HG02852 (cell line): ENCODE data around the gene AGA.

ENCODE experiments used
- ATAC-seq: cut with Tn5 transposase; IDR thresholded peaks from one replicate; pipeline ENCODE4 v1.9.1; 2021; ENCODE audit warnings: mild to moderate bottlenecking, moderate library complexity; ENCODE audit not compliant: unreplicated experiment

AGA gene

DNA sequence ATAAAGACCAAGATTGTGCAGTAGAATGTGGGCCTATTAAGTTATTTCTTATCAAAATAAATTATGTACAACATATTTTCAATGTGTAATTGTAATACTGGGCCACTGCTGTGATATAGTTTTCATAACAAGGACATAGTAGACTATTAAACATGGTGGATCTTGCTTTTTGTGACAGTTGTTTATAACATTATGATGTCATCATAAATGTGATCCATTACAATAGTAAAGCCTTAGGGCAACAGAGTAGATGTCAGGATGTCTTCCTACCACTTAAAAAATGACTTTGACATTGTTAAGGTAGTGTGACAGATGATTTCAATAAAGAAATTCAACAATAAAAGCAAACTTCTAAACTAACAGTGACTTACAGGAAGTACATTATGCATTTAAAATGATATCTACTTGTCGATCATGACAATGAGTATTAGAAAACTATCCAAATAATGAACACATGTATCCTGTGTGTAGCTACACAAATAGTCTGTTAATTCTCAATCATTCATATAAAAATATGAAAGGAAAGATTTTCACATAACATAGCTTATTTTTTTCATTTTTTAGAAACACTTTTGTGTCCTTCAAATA, 5.3 kb upstream of the AGA start:
- ATAC-seq = no peak

DNA sequence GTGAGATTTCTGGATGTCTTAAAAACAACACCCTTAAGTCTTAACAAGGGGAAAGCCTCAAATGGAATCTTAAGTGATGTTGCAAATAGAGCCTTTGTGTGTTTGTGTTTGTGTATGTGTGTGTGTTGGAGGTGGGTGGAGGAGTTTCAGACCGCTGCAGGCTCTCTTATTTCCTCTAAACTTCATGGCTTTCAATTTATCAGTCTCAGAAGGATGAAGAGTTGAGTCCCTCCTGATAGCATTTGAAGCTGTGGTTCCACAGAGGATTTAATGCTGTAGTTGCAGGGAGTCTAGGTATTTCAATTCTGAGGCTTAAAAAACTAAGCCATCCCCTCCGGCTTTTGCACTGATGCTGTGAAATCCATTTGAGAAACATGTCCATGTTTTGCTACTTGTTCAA, 4.3 kb upstream of the AGA start:
- no peak for ATAC-seq

DNA sequence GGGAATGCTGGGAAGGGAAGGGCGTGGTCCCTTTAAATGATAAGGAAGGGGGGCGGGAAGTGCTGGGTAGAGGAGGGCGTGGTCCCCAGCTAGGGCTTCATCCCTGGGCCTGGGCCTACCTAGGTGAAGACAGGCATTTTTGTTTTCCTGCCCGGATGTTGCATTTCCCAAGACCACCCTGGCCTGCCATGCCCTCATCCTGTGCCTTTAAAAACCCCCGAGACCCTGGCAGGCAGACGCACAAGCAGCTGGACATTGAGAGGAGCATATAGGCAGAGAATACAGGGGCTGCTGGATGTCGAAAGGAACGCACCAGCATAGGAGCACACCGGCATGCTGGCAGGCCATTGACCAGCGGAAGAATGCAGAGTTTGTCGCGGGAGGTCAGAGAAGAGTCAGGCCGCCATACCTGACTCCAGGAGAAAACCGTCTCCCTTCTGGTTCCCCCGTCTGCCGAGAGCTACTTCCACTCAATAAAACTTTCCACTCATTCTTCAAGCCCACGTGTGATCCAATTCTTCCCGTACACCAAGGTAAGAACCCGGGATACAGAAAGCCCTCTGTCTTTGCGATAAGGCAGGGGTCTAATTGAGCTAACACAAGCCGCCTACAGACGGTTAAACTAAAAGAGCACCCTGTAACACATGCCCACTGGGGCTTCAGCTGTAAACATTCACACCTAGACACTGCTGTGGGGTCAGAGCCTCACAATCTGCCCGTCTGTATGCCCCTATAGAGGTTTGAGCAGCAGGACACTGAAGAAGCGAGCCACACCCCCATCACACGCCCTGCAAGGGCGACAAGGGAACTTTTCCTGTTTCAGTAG, 2.9 kb upstream of the AGA start:
- ATAC-seq = no peak

DNA sequence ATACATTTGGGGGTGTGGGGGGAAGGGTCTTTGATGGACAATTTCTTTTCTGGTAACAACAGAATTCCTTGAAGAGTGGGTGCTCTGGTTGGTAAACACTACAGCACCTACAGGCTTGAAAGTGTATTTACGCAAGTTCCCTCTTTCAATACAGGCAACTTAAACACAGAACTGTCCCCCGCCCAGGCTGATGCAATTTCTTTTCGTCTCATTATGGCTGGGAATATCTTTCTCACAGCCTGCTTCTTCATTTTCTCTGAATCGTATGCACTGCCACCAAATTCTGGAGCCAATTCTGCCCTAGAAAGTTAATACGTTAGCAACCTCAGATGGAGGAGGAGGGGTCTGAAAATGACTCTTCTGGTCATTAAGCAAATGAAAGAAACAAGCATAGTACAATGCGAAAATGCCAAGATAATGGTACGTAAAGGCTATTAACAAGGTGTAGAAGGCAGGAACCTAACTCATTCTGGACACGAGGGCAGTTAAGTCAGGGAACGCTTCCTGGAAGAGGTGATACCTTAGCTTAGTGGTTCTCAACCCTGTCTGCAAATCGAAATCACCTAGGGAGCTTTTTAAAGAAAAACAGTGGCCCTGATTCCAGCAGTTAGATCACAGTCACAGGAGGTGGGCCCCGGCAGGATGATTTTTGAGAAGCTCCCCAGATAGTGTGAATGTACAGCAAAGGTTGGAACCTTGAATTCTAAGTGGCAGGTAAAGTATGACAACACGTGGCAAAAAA, 1.0 kb downstream of the AGA start:
- peak; percentile 34 for ATAC-seq

DNA sequence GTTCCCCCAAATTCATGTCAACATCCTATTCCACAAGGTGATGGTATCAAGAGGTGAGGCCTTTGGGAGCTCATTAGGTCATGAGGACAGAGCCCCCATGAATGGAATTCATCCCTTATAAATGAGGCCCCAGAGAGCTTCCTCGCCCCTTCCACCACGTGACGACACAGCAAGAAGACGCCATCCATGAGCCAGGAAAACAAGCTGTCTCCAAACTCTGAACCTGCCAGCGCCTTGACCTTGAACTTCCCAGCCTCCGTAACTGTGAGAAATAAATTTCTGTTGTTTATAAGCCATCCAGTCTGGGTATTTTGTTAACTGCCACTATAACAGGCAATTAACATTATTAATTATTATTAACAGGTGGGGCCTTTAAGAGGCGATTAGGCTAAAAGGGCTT, 5.8 kb downstream of the AGA start:
- no peak for ATAC-seq

DNA sequence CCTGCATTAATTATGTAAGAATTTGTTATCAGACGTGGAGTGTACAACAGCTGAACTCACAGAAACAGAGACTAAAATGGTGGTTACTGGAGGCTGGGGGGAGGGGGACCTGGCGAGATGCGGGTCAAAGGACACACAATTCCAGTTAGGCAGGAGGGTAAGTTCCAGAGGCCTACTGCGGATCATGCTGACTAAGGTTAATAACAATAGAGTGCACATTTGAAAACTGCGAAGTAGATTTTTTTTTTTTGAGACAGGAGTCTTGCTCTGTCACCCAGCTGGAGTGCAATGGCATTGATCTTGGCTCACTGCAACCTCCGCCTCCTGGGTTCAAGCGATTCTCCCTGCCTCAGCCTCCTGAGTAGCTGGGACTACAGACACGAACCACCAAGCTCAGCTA, 7.6 kb downstream of the AGA start:
- no peak for ATAC-seq

DNA sequence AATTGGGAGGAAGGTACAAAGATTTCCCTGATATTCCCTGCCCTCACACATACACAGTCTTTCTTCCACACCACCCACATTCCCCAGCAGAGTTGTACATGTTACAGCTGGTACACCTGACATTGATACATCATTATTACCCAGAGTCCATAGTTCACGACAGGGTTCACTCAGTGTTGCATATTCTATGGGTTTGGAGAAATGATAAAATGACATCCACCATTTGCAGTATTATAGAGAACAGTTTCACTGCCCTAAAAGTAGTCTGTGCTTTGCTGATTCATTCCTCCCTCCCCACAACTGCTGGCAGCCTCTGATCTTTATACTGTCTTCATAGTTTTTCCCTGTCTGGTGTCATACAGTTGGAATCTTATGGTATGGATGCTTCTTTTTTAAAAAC, 15.0 kb downstream of the AGA start:
- ATAC-seq = no peak

DNA sequence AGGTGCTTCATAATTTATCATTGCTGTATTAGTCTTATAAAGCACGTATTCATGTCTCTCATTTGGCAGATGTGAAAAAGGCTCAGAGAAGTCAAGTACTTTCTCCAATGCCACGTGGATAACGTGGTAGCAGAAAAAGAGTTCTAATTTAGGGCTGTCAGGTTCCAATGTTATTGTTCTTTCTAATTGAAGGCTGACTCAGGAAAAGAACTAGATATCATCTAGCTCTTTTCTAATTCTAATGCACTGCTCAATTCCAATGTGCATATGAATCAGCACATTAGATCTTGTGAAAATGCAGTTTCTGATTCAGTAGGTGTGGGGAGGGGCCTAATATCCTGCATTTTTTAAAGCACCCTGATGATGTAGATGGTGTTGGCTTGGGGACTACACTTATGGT, 22.8 kb downstream of the AGA start:
- ATAC-seq = no peak

DNA sequence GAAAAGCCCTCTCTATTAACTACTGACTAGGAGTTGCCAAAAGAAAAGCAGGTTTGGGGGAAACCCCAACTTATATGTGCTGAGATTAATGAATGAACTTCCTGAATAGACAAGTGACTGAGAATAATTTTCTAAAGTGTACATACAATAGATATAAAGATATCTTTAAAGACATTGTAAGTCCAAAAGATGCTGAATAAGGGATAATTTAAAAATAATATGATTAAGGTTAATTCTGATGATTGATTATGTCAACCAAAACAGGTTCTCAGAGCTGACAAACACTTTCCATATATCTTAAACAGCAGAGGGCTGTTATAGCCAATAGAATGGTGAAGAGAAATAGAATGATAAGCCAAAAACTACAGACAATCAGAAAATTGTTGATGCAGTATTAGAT, 28.6 kb downstream of the AGA start:
- no peak for ATAC-seq

DNA sequence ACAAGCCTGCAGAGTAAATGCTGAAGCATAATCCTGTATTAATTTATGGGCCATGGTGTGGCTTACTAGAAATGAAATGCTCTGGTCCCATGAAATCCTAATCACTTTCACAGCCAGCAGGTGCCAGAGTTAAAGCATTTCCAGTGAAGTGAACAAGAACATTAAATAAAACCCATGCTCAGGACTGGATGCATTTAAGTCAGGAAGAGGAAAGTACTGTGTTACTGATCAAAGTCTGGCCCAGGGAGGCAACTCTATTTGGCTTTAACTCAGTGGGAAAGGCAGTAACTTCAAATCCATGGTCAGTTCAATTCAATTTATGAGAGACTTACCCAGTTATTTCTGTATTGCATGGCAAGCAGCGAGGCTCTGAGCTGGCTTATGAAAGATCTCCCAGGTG, 29.2 kb downstream of the AGA start:
- ATAC-seq = no peak

DNA sequence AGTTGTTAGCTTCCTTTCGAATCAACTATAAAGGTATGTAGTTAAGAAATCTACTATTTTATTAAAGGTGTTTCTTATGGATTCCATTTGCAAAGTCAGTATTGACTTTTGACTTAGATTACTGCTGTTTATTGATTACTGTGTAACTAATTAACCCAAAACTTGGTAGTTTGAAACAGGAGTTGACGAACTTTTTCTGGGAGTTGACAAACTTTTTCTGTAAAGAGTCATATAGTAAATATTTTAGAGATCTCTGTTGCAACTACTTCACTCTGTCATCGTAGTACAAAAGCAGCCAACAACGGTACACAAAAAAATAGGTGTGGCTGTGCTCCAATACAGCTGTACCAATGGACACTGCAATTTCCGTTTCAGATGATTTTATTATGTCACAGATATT, 30.2 kb downstream of the AGA start:
- ATAC-seq = no peak

DNA sequence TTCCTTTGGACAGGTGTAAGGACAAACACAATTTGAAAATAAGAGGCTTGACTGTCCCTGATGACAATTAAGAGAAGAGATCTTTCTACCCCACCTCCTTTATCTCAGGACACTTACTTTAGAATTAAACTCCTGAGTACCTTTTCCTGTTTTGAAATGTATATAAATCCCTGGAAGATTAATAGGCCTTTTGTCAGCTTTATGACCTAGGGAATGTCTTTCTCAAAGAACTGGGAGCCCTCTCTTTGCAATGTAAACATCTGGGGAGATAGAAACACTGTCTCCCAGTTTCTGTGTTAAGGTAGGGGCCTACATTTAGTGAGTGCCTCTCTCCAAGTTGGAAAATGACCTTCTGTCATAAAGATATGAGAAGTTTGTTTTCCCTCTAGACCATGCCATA, 31.7 kb downstream of the AGA start:
- ATAC-seq = no peak

DNA sequence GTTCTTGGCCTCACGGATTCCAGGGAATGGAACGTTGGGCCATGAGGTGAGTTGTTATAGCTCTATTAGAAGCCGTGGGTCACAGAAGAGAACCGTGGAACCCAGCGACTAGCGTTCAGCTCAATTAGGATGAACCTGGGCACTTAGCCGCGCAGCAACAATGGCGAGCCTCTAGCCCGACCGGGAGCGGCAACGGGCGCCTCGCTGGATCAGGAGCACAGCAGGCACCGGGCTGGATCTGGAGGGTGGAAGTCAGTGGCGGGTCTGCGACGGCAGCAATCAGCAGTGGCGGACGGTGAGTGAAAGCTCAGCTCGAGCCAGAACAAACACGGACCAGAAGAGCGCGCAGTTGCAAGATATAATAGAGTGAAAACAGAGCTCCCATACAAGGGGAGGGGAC, 34.2 kb downstream of the AGA start:
- ATAC-seq = no peak

DNA sequence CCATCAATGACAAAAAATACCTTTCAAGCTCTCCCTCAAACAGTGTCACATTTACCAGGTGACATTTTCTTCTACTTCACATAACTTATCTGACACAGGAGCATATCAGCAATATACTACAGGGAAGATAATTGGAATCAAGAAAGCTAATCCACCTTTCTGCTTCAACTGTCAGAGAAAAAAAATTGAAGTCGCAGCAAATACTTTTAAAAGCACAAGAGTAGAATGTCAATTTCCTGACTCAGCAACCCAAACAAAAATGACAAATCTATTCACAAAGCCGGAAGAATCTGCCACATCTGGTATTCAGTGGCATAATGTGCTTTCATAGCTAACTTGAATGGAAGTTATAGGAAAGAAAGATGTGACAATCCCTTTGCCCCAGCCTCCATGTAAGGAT, 36.7 kb downstream of the AGA start:
- ATAC-seq = no peak

DNA sequence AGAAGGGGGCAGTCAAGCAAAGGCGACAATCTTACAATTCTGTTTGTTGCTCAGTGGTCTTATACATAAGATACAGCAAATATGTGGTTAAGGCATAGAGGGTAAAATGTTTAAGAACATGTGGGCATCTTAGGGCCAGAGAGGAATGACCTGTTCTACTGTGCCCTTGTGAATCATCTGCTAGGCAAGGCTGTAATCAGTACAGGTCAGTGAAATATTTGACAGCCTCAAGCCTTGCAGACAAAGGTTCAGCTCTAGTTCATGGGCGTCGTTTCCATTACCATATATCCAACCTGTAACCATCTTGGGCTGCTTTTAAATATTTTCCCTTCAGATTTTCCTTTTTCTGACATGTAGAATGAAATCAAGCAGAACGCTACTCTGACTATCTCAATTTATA, 37.3 kb downstream of the AGA start:
- ATAC-seq = no peak

DNA sequence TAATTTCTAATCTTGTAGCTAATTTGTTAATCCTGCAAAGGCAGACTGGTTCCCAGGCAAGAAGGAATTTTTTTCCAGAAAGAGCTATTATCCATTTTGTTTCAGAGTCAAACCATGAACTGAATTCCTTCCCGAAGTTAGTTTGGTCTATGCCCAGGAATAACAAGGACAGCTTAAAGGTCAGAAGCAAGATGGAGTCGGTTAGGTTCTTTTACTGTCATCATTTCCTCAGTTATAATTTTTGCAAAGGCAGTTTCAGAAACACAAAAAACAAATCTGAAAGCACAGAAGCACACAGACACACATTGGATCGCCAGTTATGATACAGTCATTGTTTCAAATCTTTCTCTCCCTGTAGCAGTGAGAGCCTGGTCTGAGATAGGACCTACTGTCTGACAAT, 37.9 kb downstream of the AGA start:
- no peak for ATAC-seq

DNA sequence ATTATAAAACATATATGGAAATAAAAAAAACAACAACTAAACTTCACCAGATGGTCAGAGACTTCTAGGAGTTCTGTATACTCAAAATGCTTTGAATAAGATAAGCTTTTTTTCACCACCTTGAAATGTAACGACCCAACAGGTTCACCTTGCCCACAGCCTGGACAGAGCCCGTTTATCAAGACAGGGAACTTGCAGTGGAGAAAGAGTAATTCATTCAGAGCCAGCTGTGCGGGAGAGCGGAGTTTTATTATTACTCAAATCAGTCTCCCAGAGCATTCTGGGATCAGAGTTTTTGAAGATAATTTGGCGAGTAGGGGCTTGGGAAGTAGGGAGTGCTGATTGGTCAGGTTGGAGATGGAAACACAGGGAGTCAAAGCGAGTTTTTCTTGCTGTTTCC, 38.5 kb downstream of the AGA start:
- ATAC-seq = no peak

DNA sequence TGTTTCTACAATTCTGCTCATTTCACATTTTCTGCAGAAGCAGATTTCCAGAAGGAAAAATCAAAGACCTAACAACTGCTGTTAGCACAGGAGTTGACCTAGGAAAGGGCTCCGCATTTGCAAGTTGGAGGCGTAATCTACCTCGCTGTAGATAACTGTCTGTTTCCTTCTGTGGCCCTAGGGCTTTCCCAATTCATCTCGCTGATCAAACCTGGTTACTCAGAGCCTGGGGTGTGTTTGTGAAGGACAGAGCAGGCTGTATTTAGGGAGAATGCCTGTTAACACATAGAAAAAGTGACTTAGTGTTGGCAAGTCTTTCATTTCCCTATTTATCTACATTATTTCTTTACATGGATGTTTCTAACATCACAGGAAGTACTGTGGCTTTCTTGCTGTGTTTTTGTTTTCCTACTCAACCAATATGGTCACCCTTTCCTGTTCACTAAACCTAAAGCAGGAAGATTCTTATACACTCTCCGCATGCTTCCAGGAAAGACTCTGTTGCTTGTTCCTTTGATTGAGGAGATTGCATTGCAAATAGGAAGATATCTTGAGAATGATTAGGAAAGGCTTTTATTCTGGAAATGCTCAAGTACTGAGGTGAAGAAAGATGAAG, 40.5 kb downstream of the AGA start:
- ATAC-seq = no peak

DNA sequence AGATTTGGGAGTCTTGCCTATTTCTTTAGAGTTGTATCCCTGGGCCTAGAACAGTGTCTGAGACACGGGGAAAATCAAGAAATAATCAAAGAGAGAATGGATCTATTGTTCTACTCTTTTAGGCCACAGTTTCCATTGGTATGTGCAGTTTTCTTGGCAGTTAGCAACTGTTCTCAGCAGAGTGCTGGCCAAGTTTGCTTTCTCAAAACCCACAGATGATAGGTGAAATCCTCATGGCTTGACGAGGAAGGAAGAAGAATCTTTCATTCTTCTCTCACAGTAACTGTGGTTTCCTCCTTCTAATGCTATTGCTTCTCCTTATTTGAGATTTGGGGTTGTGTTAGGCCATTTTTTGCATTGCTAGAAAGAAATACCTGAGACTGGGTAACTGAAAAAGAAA, 42.2 kb downstream of the AGA start:
- ATAC-seq = no peak

DNA sequence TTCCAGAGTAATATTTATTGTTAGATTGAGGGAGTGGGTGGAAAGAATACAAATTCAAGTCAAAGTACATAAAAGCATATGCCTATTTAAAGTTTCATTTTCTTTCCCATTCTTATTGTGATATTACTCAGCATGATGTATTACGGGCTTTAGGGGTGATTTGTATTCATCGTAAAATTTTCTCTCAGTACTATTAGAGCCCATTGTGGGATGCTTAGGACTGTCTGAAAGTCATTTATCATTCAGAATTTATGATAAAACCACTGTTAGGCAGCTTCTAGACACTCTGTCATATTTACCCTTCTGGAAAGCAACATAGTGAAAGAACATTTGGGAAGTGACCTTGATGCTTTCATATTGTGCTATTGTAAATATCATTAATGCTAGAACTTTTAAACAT, 45.9 kb downstream of the AGA start:
- ATAC-seq = no peak

DNA sequence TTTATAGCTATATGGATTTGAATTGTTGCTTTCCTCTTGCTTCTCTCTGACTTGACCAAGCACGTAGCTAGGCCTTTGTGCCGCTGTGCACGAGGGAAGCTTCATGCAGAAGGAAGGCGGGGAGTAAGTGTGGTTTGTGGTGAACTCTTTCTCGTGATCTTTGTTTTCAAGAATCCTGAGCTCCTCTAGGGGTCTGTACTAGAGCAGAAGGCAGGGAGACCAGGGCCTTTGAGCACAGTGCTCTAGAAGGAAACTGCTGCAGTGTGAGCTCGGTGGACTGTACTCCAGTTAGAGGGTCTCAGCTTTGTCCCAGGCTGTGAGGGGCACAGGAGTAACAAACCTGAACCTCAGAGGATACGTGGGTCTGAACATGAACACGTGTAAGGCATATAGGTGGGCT, 49.0 kb downstream of the AGA start:
- ATAC-seq = no peak

DNA sequence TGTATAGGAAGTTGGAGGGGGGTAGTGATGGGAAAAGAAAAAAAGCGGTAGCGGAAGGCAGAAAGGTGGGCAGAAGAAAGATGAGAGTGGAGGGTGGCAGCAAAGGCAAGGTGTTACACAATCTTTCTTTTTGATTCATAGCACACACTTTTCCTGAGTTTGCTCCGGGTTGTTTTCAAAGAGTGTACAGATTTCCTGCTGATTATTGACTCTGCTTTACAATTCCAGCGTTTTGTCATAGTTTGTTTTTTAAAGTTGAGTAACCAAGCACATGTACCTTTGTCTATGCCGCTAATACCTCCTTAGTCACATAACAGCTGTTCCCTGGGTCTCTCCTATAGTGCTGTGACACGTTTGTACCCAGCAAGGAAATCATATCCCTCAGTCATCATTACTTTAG, 50.3 kb downstream of the AGA start:
- no peak for ATAC-seq
